ENCODE results near the gene LRRC9.

- TF ChIP-seq CTCF (IDR thresholded peaks at IDR 0.05; ENCODE audit: extremely low read depth in 1 of 2, insufficient read depth in 1 of 2, low read depth in 1 of 2, low read length in 2 of 2) (peak; percentile 9 to 15), POLR2A (IDR thresholded peaks at IDR 0.05; ENCODE audit: low read depth, low read length) (no peak), POLR2AphosphoS5 (IDR thresholded peaks at IDR 0.05; ENCODE audit: insufficient read depth, low read depth, low read length) (no peak), EZH2 (IDR thresholded peaks at IDR 0.05; ENCODE audit: borderline replicate concordance, low read depth, low read length, severe bottlenecking) (no peak), MYC (IDR thresholded peaks at IDR 0.05; ENCODE audit: low read depth, low read length) (no peak), JUN (IDR thresholded peaks at IDR 0.05; ENCODE audit: borderline replicate concordance, insufficient read depth, insufficient read length, low read depth) (no peak), FOS (IDR thresholded peaks at IDR 0.05; ENCODE audit: borderline replicate concordance, insufficient read depth, low read length) (no peak), MAX (IDR thresholded peaks at IDR 0.05; ENCODE audit: insufficient read depth, insufficient read length) (no peak)
Measured at GRCh38 chr14:59882957-59883356, 37.0 kb upstream of the LRRC9 start.
